ENCODE results near the gene TESK2. TPM values are rescaled to one million over a fixed set of nuclear protein-coding genes. Genes with fewer than 3 reads are reported as not detected.
"Not testable (repeated sequence)": the region's sequence is repeated elsewhere in the genome, so short reads cannot be mapped to it uniquely, and the experiment has no call there.

Gene TESK2
- total and polyA plus RNA-seq, 2 of the 13 experiments (the other 11 are each of a cell fraction or from before 2014, with no cell fraction given): 5.5 to 9.6 TPM

GRCh38 chr1:45523975-45524374 is 33.0 kb upstream of the TESK2 start:
- H3K4me3 ChIP-seq (replicated peaks in 1 of 3; ENCODE audit: insufficient read depth in 1 of 3, low read depth in 2 of 3, low read length in 3 of 3); H3K36me3 ChIP-seq (replicated peaks in 1 of 2; ENCODE audit: control insufficient read depth in 1 of 2, insufficient read depth in 2 of 2, low read length in 2 of 2); ATAC-seq; DNase-seq (ENCODE audit: low spot score); intact Hi-C loops (cut with micrococcal nuclease; ENCODE audit: unreplicated experiment); BruUV-seq (replicated peaks); H3K9me3 ChIP-seq (ENCODE audit: low read length); FAIRE-seq; H3K27ac ChIP-seq (ENCODE audit: extremely low read length, insufficient read depth, low read length); H2AFZ ChIP-seq (ENCODE audit: low read length); H3K27me3 ChIP-seq (ENCODE audit: control insufficient read depth in 1 of 2, insufficient read depth in 2 of 2, low read length in 2 of 2); H3K4me2 ChIP-seq (ENCODE audit: low read depth, low read length); CTCF ChIA-PET (ENCODE audit: low intra/inter-chr PET ratio, low total read pairs); in situ Hi-C loops (cut with HindIII; ENCODE audit: extremely low pct_ligation_motif_present, low pct_unique_long_range_greater_than_20kb); H3K9ac ChIP-seq (ENCODE audit: insufficient read depth, low read depth, low read length): not testable (repeated sequence)
- WGBS (ENCODE audit: low lambda C conversion rate): 96% methylated on average over 10 of the region's 10 CpGs
- 0 out of 2 replicates have a peak, but pooled peaks have one; percentile 7 for TF ChIP-seq ZNF629 (CRISPR knock-in tag; conservative IDR thresholded peaks at IDR 0.05)
- TF ChIP-seq, protein P1, sequence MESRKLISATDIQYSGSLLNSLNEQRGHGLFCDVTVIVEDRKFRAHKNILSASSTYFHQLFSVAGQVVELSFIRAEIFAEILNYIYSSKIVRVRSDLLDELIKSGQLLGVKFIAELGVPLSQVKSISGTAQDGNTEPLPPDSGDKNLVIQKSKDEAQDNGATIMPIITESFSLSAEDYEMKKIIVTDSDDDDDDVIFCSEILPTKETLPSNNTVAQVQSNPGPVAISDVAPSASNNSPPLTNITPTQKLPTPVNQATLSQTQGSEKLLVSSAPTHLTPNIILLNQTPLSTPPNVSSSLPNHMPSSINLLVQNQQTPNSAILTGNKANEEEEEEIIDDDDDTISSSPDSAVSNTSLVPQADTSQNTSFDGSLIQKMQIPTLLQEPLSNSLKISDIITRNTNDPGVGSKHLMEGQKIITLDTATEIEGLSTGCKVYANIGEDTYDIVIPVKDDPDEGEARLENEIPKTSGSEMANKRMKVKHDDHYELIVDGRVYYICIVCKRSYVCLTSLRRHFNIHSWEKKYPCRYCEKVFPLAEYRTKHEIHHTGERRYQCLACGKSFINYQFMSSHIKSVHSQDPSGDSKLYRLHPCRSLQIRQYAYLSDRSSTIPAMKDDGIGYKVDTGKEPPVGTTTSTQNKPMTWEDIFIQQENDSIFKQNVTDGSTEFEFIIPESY (CRISPR knock-in tag; IDR thresholded peaks at IDR 0.05): peak; percentile 68; the same call in 1 of the 2 replicates
- H3K4me1 ChIP-seq (ENCODE audit: insufficient read depth, low read length): peaks cover 53% of the 10 kb centered on the region
- H4K20me1 ChIP-seq (ENCODE audit: insufficient read depth, low read length): peaks cover 24% of the 10 kb centered on the region
- POLR2A ChIA-PET: interaction anchor here (4.2 to 13.3 kb wide), 4 partner anchors 14 to 60 kb away, joined by 49 to 690 read pairs (median 94); partner anchors contain the start of genes AKR1A1 and NASP
- peaks cover 30% of the 10 kb centered on the region for H3K79me2 ChIP-seq (ENCODE audit: insufficient read depth, low read length)

DNA sequence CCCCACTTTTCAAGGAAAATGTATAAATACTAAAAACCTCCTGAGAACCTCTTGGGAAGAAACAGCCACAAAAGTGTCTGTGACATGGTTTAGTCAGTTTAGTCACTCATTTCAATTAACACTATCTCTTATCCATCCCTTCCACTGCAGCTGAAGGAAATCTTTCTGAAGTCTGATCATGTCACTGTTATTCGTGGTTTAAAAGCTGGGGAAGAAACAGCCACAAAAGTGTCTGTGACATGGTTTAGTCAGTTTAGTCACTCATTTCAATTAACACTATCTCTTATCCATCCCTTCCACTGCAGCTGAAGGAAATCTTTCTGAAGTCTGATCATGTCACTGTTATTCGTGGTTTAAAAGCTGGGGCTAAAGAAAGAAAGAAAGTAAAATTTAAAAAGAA is 32.6 kb upstream of the TESK2 start:
- H3K9me3 ChIP-seq (ENCODE audit: low read length); ATAC-seq; H3K27me3 ChIP-seq (ENCODE audit: control insufficient read depth in 1 of 2, insufficient read depth in 2 of 2, low read length in 2 of 2); intact Hi-C loops (cut with micrococcal nuclease; ENCODE audit: unreplicated experiment); H3K4me3 ChIP-seq (replicated peaks in 1 of 3; ENCODE audit: insufficient read depth in 1 of 3, low read depth in 2 of 3, low read length in 3 of 3); DNase-seq (ENCODE audit: low spot score); H3K4me2 ChIP-seq (ENCODE audit: low read depth, low read length); in situ Hi-C loops (cut with HindIII; ENCODE audit: extremely low pct_ligation_motif_present, low pct_unique_long_range_greater_than_20kb); H3K9ac ChIP-seq (ENCODE audit: insufficient read depth, low read depth, low read length); CTCF ChIA-PET (ENCODE audit: low intra/inter-chr PET ratio, low total read pairs); H2AFZ ChIP-seq (ENCODE audit: low read length); BruUV-seq (replicated peaks); H3K36me3 ChIP-seq (replicated peaks in 1 of 2; ENCODE audit: control insufficient read depth in 1 of 2, insufficient read depth in 2 of 2, low read length in 2 of 2): not testable (repeated sequence)
- POLR2A ChIA-PET: interaction anchor here (2.2 to 13.3 kb wide), 5 partner anchors 14 to 163 kb away, joined by 13 to 690 read pairs (median 79); partner anchors contain the start of genes AKR1A1, GPBP1L1 and NASP
- H4K20me1 ChIP-seq (ENCODE audit: insufficient read depth, low read length): peaks cover 29% of the 10 kb centered on the region
- peak; percentile 32 for FAIRE-seq
- peak overlapping the region; percentile 100 for H3K27ac ChIP-seq (ENCODE audit: extremely low read length, insufficient read depth, low read length)
- WGBS (ENCODE audit: low lambda C conversion rate): 91% methylated on average over 2 of the region's 2 CpGs
- peaks cover 58% of the 10 kb centered on the region for H3K4me1 ChIP-seq (ENCODE audit: insufficient read depth, low read length)
- peaks cover 35% of the 10 kb centered on the region for H3K79me2 ChIP-seq (ENCODE audit: insufficient read depth, low read length)
